ENCODE data around the gene SLC8B1. TPM values are rescaled to one million over a fixed set of nuclear protein-coding genes. Genes with fewer than 3 reads are reported as not detected.

The SLC8B1 gene
- total RNA-seq, 1 donor from 2014 or later, result 7.1 TPM

DNA sequence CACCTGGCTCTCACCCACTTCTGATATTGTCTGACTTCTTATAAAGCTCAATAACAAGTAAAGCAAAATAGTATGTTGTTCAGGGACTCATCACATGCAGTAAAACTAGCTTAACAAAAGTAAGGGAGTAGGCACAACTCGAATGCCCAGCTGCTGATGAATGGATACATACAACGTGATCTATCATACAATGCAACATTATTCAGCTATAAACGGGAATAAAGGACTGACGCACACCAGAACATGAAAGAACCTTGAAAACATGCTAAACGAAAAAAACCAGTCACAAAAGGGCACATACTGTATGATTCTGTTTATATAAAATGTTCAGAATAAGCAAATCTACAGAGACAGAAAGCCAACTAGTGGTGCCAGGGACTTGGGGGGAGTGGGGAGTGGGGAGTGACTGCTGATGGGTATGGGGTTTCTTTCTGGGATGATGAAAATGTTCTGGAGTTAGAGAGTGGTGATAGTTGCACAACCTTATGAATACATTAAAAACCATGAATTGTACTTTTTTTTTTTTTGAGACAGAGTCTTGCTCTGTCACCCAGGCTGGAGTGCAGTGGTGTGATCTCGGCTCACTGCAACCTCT, 34.6 kb upstream of the SLC8B1 start:
- Mint-ChIP-seq H3K4me1 (no peaks in the 10 kb centered on the region), H3K9me3 (no peaks in the 10 kb centered on the region), H3K27me3 (ENCODE audit: low read depth) (no peaks in the 10 kb centered on the region), H3K4me3 (no peak overlapping the region), H3K27ac (ENCODE audit: unreplicated experiment) (no peak overlapping the region), H3K36me3 (ENCODE audit: low read depth) (peaks cover 5% of the 10 kb centered on the region)
- no peak for DNase-seq (ENCODE audit: low read depth, low spot score)
- TF ChIP-seq, protein P1, sequence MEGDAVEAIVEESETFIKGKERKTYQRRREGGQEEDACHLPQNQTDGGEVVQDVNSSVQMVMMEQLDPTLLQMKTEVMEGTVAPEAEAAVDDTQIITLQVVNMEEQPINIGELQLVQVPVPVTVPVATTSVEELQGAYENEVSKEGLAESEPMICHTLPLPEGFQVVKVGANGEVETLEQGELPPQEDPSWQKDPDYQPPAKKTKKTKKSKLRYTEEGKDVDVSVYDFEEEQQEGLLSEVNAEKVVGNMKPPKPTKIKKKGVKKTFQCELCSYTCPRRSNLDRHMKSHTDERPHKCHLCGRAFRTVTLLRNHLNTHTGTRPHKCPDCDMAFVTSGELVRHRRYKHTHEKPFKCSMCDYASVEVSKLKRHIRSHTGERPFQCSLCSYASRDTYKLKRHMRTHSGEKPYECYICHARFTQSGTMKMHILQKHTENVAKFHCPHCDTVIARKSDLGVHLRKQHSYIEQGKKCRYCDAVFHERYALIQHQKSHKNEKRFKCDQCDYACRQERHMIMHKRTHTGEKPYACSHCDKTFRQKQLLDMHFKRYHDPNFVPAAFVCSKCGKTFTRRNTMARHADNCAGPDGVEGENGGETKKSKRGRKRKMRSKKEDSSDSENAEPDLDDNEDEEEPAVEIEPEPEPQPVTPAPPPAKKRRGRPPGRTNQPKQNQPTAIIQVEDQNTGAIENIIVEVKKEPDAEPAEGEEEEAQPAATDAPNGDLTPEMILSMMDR (conservative IDR thresholded peaks at IDR 0.05), result no peak

DNA sequence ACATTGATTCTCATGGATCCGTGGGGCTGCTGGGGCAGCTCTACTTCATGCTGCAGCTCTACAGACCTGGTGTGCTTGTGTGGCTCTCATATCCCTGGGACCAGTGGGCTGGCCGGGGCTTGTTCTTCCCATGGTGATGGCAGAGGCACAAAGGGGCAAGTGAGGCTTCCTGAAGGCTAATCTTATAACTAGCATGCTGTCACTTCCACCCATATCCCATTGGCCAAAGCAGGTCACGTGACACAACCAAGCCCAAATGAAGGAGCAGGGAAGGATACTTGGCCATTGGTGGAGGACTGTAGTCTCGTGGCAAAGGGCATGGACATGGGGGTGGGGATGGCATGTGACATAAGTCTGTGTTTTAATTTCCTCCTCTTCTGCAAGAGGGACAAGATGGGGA, 33.4 kb upstream of the SLC8B1 start:
- Mint-ChIP-seq H3K4me3 (no peak overlapping the region), H3K9me3 (no peaks in the 10 kb centered on the region), H3K27me3 (ENCODE audit: low read depth) (no peaks in the 10 kb centered on the region), H3K27ac (ENCODE audit: unreplicated experiment) (peak overlapping the region; percentile 6), H3K36me3 (ENCODE audit: low read depth) (peaks cover 2% of the 10 kb centered on the region), H3K4me1 (no peaks in the 10 kb centered on the region)
- no peak for DNase-seq (ENCODE audit: low read depth, low spot score)
- TF ChIP-seq, protein P1 (conservative IDR thresholded peaks at IDR 0.05), result no peak

DNA sequence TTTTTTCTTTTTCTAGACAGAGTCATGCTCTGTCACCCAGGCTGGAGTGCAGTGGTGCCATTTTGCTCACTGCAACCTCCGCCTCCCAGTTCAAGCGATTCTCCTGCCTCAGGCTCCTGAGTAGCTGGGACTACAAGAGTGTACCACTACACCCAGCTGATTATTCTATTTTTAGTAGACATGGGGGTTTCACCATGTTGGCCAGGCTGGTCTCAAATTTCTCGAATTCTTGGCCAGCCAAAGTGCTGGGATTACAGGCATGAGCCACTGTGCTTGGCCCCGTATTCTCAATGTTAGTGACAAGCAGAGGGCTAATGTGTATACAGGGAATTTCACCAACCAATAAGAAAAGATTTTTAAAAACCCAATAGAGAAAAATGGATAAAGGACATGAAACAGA, 31.9 kb upstream of the SLC8B1 start:
- H3K36me3 Mint-ChIP-seq (ENCODE audit: low read depth), result no peaks in the 10 kb centered on the region
- no peak for DNase-seq (ENCODE audit: low read depth, low spot score)
- no peaks in the 10 kb centered on the region for H3K4me1 Mint-ChIP-seq
- no peaks in the 10 kb centered on the region for H3K27me3 Mint-ChIP-seq (ENCODE audit: low read depth)
- H3K4me3 Mint-ChIP-seq, result no peak overlapping the region
- H3K27ac Mint-ChIP-seq (ENCODE audit: unreplicated experiment), result no peak overlapping the region
- TF ChIP-seq, protein P1 (conservative IDR thresholded peaks at IDR 0.05), result no peak
- H3K9me3 Mint-ChIP-seq, result no peaks in the 10 kb centered on the region

DNA sequence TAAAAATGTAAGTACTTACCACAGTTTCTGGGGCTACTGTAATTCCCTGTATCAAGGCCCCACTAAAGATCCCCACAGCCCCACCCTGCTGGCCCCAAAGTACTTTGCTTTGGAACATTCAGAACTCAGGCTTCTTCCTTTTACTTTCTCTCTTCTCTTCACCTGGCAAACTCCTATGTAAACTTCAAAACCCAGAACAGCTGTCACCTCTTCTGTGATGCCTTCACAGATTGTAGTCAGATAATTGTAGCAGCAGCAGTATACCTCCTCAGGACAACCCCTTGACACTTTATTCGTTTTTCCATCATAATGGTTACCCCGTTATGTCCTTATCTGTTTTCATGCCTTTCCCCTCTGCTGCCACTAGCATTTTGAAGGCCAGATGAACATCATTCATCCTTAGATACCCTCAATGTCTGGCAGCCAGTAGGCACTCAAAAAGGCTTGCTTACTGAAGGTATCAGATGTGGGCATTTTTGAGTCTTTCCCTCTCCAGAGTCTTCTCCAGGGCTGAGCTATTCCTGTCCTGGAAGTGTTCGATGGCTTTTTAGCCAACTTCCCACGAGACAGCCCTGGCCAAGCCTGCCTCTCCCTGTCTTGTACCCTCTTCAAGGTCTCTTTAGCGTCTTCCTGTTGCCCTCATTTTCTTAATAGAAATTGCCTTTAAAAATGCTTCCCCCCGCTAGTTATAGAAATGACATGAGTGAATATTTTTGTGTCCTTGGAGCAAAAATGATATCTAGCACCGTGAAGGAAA, 30.9 kb upstream of the SLC8B1 start:
- TF ChIP-seq, protein P1 (conservative IDR thresholded peaks at IDR 0.05), result no peak
- H3K4me3 Mint-ChIP-seq, result no peak overlapping the region
- DNase-seq (ENCODE audit: low read depth, low spot score), result no peak
- no peaks in the 10 kb centered on the region for H3K9me3 Mint-ChIP-seq
- no peaks in the 10 kb centered on the region for H3K4me1 Mint-ChIP-seq
- no peaks in the 10 kb centered on the region for H3K27me3 Mint-ChIP-seq (ENCODE audit: low read depth)
- no peaks in the 10 kb centered on the region for H3K36me3 Mint-ChIP-seq (ENCODE audit: low read depth)
- H3K27ac Mint-ChIP-seq (ENCODE audit: unreplicated experiment), result peak overlapping the region; percentile 7

DNA sequence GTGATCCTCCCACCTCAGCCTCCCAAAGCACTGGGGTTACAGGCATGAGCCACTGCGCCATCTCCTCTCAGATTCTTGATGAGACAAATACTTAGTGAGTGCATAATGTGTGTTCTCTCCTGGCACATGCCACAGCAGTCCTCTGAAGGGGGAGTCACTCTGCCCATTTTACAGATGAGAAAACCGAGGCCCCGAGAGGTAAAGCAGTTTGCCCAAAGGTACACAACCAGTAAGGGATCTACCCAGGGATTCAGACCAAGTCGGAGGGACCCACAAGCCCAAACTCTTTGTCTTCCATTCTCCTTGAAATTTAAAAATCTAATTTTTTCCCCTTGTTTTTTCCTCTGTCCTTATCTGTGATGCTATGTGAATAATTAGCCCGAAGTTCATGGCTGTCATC, 29.8 kb upstream of the SLC8B1 start:
- no peak for DNase-seq (ENCODE audit: low read depth, low spot score)
- H3K27me3 Mint-ChIP-seq (ENCODE audit: low read depth), result no peaks in the 10 kb centered on the region
- H3K27ac Mint-ChIP-seq (ENCODE audit: unreplicated experiment), result no peak overlapping the region
- H3K36me3 Mint-ChIP-seq (ENCODE audit: low read depth), result no peaks in the 10 kb centered on the region
- H3K9me3 Mint-ChIP-seq, result no peaks in the 10 kb centered on the region
- H3K4me3 Mint-ChIP-seq, result no peak overlapping the region
- TF ChIP-seq, protein P1 (conservative IDR thresholded peaks at IDR 0.05), result no peak
- peaks cover 6% of the 10 kb centered on the region for H3K4me1 Mint-ChIP-seq
